HEK293 (cell line): ENCODE measurements around the gene CCDC92B.

Experiments used
- GLIS2 ChIP-seq: fragments of 450-650 bp; formaldehyde crosslinking; IDR thresholded peaks from 2 replicates; pipeline ENCODE4 v1.5.1; 2016; ENCODE audit warnings: missing biosample characterization, missing genetic modification characterization
- YY1 ChIP-seq: fragments of 450-650 bp; formaldehyde crosslinking; IDR thresholded peaks from 2 replicates; pipeline ENCODE4 v1.5.1; 2018; ENCODE audit warnings: missing biosample characterization, missing genetic modification characterization
- ZBTB20 ChIP-seq: fragments of 450-650 bp; formaldehyde crosslinking; IDR thresholded peaks from 2 replicates; pipeline ENCODE4 v1.5.1; 2016; ENCODE audit warnings: missing biosample characterization, missing genetic modification characterization
- ZNF221 ChIP-seq: fragments of 450-650 bp; formaldehyde crosslinking; IDR thresholded peaks from 2 replicates; pipeline ENCODE4 v1.5.1; 2017; ENCODE audit warnings: missing biosample characterization, missing genetic modification characterization, borderline replicate concordance
- TF ChIP-seq, protein P1 (sequence below): fragments of 450-650 bp; formaldehyde crosslinking; IDR thresholded peaks from 2 replicates; pipeline ENCODE4 v1.5.1; 2016; ENCODE audit warnings: missing biosample characterization, missing genetic modification characterization
- TF ChIP-seq, protein P2 (sequence below): fragments of 450-650 bp; formaldehyde crosslinking; IDR thresholded peaks from 2 replicates; pipeline ENCODE4 v1.5.1; 2016; ENCODE audit warnings: missing biosample characterization, missing genetic modification characterization

DNA sequence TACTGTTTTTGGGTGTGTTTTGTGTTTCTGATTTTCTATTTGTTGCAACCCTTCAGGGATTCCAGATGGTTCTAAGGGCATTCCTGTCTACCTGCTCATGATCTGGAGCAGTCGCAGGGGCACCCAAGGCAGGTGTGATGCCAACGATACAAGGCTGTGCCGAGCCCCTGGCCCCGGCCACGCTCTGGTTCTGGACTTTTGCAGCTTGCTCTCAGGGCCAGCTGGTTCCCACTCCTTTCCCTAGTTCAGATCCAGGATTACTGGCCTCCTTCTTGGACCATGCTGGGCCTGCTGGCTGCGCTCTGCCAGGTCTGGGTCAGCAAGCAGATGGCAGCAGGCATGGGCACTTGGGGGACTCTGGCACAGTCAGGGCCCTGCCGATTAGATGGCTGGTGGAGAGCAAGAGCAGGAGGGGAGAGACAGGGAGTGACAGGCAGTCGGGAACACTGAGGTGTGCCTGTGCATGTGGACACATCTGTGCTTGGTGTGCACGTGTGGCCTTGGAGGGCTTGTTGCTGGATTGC, 31.5 kb upstream of the CCDC92B start:
- TF ChIP-seq, protein P1, sequence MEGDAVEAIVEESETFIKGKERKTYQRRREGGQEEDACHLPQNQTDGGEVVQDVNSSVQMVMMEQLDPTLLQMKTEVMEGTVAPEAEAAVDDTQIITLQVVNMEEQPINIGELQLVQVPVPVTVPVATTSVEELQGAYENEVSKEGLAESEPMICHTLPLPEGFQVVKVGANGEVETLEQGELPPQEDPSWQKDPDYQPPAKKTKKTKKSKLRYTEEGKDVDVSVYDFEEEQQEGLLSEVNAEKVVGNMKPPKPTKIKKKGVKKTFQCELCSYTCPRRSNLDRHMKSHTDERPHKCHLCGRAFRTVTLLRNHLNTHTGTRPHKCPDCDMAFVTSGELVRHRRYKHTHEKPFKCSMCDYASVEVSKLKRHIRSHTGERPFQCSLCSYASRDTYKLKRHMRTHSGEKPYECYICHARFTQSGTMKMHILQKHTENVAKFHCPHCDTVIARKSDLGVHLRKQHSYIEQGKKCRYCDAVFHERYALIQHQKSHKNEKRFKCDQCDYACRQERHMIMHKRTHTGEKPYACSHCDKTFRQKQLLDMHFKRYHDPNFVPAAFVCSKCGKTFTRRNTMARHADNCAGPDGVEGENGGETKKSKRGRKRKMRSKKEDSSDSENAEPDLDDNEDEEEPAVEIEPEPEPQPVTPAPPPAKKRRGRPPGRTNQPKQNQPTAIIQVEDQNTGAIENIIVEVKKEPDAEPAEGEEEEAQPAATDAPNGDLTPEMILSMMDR: no peak
- TF ChIP-seq ZNF221 (tag by site-specific recombination) (no peak), YY1 (tag by site-specific recombination) (no peak), GLIS2 (tag by site-specific recombination) (no peak), ZBTB20 (tag by site-specific recombination) (no peak)
- TF ChIP-seq, protein P2, sequence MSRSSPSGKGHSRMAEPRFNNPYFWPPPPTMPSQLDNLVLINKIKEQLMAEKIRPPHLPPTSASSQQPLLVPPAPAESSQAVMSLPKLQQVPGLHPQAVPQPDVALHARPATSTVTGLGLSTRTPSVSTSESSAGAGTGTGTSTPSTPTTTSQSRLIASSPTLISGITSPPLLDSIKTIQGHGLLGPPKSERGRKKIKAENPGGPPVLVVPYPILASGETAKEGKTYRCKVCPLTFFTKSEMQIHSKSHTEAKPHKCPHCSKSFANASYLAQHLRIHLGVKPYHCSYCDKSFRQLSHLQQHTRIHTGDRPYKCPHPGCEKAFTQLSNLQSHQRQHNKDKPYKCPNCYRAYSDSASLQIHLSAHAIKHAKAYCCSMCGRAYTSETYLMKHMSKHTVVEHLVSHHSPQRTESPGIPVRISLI (tag by site-specific recombination): no peak
